Hematopoietic multipotent progenitor cell treated with erythropoietin and hydrocortisone succinate and interleukin-3 and kit ligand, for 15 days (in vitro differentiated cells): ENCODE results near the gene NVL.
"Not testable (repeated sequence)": the region's sequence is repeated elsewhere in the genome, so short reads cannot be mapped to it uniquely, and the experiment has no call there.

Experiments
- DNase-seq: peaks from one replicate; pipeline ENCODE4 v3.0.0-alpha.2; 2015; ENCODE audit warnings: low spot score

Gene NVL

GRCh38 chr1:224338150-224338838 is 8.3 kb upstream of the NVL start:
- DNase-seq = peak; percentile 28

DNA sequence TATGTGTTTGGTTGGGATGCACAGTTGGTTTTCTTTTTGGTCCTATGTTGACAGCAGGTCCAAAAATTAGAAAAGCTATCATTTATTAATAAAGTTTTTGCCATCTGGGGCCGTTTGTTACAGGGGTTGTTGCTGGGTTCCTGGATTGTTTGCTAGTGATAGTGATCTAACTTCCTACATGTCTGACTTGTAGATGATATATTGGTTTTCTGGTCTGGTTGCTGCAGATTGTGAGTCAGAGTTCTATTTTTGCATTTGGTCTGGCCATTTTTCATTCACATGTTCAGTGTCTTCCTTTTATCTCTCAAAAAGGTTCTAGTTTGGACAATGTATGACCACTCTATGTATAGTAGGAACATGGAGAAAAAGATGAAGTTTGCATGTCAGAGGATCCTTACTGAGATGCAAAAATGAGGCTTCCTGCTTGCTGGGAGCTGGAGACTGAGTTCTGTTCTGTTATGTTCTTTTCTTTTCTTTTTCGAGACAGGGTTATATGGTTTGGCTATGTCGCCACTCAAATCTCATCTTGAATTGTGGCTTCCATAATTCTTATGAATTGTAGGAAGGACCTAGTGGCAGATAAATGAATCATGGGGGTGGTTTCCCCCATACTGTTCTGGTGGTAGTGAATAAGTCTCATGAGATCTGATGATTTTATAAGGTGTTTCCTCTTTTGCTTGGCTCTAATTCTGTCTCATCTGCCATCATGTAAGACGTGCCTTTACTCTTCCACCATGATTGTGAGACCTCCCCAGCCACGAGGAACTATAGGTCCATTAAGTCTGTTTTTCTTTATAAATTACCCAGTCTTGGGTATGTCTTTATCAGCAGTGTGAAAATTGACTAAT is 4.2 kb upstream of the NVL start:
- no peak for DNase-seq

DNA sequence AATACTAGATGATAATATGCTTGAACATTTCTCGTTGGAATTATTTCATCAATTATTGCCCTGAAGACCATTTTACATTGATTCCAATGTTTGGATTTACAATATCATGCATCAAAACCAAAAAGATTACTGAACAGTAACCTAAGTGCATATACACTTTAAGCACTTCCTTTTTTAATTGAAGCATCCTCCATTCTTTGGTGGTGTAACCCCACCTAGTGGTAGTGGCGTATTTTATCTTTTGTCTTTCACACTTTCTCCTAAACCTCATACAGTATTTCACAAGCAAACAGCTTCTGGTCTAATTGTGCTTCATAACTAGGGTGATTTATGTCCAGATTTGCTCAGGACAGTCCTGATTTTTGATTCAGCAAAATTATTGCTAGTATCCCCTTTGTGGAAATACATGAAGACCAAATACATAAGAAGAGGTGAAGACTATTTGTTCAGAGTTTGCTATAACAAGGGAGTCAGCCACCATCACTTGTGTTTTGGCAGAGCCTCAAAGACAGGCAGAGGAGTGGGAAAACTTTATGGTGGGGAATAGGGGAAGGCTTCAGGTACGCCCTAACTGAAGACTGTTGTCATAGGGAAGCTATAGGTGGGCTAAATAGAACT is 3.4 kb upstream of the NVL start:
- peak; percentile 77 for DNase-seq

- DNase-seq = no peak
Observed at GRCh38 chr1:224331824-224332223, 1.9 kb upstream of the NVL start.

- no peak for DNase-seq
Observed at GRCh38 chr1:224331326-224331725, 1.4 kb upstream of the NVL start.

- peak; percentile 32 for DNase-seq
Observed at GRCh38 chr1:224329484-224329841, 509 bp downstream of the NVL start.

GRCh38 chr1:224328644-224329043 is 1.3 kb downstream of the NVL start:
- no peak for DNase-seq

- DNase-seq = no peak
Observed at GRCh38 chr1:224325959-224326358, 4.0 kb downstream of the NVL start.

DNA sequence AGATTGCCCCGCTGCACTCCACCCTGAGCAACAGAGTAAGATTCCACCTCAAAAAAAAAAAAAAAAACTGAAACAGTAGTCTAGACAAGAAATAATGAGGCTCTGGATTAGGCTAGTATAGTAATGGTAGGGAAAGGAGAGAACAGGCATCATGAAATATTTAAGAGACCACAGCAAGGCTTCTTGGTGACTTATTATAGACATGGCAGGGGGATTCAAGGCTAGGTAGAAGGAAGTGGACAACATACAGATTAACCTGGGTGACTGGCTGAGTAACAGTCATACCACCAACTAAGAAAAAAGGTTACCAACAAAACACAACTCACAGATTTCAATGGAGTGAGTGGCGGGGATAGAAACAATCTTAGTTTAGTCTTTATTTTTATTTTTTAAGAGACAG is 8.3 kb downstream of the NVL start:
- no peak for DNase-seq

DNA sequence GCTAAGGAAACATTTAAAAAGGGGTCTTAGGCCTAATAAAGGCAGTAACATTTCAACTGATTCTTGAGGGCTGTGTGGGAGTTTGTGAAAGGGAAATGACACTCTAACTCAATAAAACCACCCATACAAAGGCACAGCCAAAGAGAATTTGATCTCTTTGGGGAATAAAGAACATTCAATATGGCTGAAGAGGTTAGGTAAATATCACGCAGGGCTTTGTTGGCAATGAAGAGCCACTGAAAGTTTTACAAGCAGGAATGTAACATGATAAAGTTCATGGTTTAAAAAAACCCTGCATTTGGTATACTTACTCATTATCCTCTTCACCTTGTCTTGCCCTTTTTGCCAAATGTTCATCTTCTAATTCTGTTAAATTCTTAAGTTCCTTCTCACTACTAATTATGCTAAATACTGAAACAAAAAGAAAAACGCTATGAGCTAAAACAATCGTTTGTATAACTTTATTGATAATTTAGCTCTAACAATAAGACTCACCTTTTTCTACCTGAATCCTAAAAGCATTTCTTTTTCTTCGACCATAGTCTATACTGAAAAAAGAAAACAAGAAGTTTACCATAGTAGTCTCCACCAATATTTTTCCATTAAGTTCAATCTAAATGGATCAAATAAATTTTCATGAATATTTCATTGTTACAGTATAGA is 12.5 kb downstream of the NVL start:
- DNase-seq = no peak

- DNase-seq = no peak
Observed at GRCh38 chr1:224312025-224312424, 17.9 kb downstream of the NVL start.

DNA sequence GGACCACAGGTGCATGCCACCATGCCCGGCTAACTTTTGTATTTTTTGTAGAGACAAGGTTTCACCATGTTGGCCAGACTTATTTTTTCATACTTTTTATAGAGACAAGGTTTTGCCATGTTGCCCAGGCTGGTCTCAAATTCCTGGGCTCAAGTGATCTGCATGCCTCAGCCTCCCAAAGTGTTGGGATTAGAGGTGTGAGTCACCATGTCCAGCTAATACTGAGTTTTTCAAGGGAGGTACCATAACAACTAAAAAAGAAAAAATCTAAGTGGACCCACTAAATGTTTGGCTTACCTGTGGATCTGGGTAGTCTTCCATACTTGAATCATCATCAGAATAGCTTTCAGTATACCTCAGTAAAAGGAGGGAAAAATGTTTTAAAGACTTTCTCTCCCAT is 18.5 kb downstream of the NVL start:
- DNase-seq = not testable (repeated sequence)

- DNase-seq = no peak
Observed at GRCh38 chr1:224308064-224308463, 21.9 kb downstream of the NVL start.

DNA sequence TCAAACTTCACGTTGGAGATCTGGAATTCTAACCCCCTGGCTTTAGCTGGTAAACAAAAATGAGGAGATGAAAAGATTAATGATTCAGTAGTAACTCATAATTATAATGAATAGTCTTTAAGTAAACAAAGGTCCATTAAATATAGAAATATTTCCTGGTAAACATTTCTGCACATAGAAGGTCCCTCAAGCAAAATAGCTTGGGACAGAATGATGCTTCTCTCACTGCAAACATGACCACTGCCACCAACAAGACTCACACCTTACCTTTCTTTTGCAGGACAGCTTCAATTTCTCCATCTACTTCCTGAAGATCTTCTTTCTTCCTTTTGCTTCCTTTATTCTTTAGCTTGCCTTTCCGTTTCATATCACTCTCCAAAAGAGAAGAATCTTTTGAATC is 25.2 kb downstream of the NVL start:
- no peak for DNase-seq

GRCh38 chr1:224302947-224303346 is 27.0 kb downstream of the NVL start:
- DNase-seq = no peak

- DNase-seq = no peak
Observed at GRCh38 chr1:224301391-224301790, 28.6 kb downstream of the NVL start.

DNA sequence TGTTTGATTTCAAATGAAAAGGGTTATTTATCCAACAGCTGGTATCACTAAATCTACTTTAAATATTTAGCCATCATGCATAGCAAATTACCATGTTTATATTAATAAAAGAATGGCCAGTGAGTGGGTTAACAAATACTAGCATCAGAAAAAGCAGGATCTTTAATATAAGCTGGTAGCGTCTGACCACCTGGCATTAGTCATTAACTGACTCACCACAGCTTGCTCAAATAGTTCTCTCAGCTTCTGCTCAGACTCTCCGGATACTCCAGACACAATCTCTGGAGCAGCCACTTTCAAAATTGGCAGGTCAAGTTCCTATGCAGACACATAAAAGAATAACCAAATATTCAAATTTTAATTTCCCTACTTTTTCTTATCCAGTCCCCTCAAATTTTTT is 29.6 kb downstream of the NVL start:
- DNase-seq = no peak

DNA sequence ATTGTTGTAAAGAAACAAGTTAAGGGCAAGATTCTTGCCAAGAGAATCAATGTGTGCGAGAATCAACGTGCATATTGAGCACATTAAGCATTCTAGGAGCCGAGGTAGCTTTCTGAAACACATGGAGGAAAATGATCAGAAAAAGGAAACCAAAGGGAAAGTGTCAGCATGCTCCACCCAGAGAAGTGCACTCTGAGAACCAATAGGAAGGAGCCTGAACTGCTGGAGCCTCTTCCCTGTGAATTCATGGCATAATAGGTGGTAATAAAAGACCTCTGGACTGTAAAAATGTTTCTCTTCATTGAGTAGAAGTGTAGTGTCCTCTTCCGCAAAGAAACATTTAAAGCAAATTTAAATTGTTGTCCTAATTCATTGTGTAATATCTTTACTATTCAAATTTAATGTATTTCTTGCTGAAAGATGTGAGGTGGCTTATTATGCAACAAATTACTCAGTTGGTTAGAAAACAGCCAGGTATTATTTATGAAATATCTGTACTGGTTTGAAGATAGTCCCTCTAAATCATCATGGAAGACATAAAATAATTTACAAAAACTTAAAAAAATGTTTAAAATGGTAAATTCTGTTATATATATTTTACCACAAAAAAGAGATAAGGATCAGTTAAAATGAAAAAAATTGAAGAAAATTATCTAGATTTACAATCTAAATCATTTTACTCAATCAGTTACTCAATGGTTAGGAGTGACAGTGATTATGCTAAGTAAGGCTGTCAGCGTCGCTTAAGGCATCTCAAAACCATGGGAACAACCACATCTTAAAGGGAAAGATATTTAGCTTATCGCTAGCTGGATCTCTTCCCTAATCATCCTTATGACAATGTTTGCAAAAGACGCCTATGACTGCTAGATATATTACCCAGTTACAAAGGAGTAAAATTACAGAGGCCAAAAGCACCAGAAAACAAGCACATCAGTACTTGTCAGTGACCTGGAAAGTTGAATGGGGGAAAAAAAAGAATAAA is 31.3 kb downstream of the NVL start:
- DNase-seq = no peak

DNA sequence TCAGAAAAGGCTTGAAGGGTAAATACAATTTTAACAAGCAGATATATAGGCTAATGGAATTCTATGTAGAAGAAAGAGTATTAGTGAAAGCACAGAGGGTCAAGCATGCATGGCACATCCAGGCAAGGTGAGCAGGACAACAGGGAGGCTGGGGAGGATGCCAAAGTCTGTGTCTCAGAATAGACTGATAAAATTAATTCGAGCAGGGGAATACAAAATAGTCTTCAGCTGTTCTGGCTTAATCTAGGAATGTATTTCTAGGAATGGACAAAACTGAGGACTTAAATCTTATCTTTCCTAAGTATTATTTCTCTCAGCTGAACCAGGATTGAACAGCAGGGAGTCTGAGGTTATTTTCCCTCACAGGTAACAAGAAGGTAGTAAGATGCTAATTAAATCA is 35.2 kb downstream of the NVL start:
- no peak for DNase-seq

DNA sequence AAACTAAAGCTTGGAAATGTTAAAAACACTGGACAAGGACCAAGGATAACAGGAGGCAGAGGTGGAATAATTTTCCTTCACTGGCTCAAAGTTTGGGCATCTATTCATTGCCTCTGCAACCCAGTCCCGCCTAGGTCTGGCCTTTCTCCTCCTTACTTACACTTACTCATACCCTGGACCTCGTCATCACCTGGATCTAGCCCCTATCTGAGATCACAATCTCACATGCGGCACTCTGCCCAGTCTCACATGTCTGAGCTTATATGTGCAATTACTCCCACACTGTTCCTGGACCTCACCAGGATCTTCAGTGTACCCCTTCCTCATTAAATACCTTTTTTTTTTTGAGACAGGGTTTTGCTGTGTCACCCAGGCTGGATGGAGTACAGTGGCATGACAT is 37.6 kb downstream of the NVL start:
- DNase-seq = no peak

- no peak for DNase-seq
Observed at GRCh38 chr1:224289396-224289795, 40.6 kb downstream of the NVL start.

DNA sequence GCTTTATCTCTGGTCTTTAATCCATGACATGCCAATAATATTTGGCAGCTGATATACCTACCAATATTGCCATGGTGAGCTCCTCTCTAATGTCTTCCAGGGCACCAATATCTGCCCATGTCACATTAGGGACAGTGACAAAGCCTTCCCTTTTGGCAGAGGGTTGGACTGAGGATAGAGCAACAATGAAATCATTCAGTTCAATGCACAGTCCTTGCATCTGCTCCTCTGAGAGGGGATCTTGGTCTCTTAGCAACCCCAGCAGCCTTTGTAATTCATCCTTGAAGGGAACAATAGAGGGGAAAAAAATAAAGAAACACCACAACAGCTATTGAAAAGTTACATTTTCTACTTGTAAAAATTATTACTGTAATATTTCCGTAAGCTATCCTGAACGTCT is 42.3 kb downstream of the NVL start:
- no peak for DNase-seq
